Effector memory CD8-positive, alpha-beta T cell (primary cell): ENCODE measurements around the gene FZD7.

Source experiments
- ATAC-seq: fragments of 150-1000 bp; cut with Tn5 transposase; replicated peaks from 2 replicates; pipeline ENCODE4 v1.10.0; 2021; ENCODE audit warnings: mild to moderate bottlenecking, moderate library complexity
- DNase-seq, 3 experiments: peaks; one replicate each; pipeline ENCODE4 v3.0.0; 2021
- H3K27ac Mint-ChIP-seq, 2 donors: one replicate each; pipeline ENCODE4 v1.8.0; 2022; ENCODE audit warnings: mild to moderate bottlenecking in 2 of 2, mixed read lengths in 2 of 2, moderate library complexity in 2 of 2
- H3K27me3 Mint-ChIP-seq, 2 donors: one replicate each; pipeline ENCODE4 v1.8.0; 2022; ENCODE audit warnings: mixed read lengths in 2 of 2
- H3K36me3 Mint-ChIP-seq: one replicate; pipeline ENCODE4 v1.8.0; 2022; ENCODE audit warnings: mild to moderate bottlenecking, moderate library complexity, mixed read lengths; ENCODE audit not compliant: insufficient read depth
- H3K4me1 Mint-ChIP-seq, 2 donors: one replicate each; pipeline ENCODE4 v1.8.0; 2022; ENCODE audit warnings: low read depth in 2 of 2, mixed read lengths in 2 of 2
- H3K4me3 Mint-ChIP-seq, 2 donors: one replicate each; pipeline ENCODE4 v1.8.0; 2022; ENCODE audit warnings: mild to moderate bottlenecking in 2 of 2, mixed read lengths in 2 of 2, moderate library complexity in 2 of 2
- H3K9me3 Mint-ChIP-seq, 2 donors: one replicate each; pipeline ENCODE4 v1.8.0; 2022; ENCODE audit warnings: mixed read lengths in 2 of 2

The FZD7 gene

GRCh38 chr2:202001826-202002225 is 31.8 kb upstream of the FZD7 start:
- DNase-seq (no peak), ATAC-seq (no peak)
- Mint-ChIP-seq H3K27ac (no peak overlapping the region), H3K36me3 (no peaks in the 10 kb centered on the region), H3K27me3 (peaks cover 6 to 21% of the 10 kb centered on the region in 2 donors), H3K4me1 (no peaks in the 10 kb centered on the region), H3K4me3 (no peak overlapping the region), H3K9me3 (no peaks in the 10 kb centered on the region)

DNA sequence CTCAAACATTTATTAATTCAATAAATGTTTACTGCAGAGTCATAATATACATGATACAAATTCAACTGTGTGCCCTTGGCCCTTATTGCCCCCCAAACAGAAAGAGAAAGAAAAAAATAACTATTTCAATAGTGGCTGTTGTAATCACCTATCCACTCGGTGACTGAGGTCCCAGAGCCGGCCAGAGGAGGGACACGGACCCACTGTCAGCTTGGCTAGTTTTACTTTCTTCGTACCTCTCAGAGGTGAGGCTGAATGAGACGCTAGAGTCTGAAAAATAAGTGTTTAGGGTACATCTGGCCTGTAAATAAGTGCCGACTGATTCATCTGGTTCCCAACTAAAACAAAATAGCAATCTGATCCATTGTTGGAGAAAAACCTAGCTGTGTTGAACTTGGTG is 31.3 kb upstream of the FZD7 start:
- Mint-ChIP-seq H3K36me3 (no peaks in the 10 kb centered on the region), H3K4me3 (no peak overlapping the region), H3K4me1 (no peaks in the 10 kb centered on the region), H3K27ac (no peak overlapping the region), H3K9me3 (no peaks in the 10 kb centered on the region), H3K27me3 (peaks cover 6 to 25% of the 10 kb centered on the region in 2 donors)
- no peak for ATAC-seq
- DNase-seq, result no peak

DNA sequence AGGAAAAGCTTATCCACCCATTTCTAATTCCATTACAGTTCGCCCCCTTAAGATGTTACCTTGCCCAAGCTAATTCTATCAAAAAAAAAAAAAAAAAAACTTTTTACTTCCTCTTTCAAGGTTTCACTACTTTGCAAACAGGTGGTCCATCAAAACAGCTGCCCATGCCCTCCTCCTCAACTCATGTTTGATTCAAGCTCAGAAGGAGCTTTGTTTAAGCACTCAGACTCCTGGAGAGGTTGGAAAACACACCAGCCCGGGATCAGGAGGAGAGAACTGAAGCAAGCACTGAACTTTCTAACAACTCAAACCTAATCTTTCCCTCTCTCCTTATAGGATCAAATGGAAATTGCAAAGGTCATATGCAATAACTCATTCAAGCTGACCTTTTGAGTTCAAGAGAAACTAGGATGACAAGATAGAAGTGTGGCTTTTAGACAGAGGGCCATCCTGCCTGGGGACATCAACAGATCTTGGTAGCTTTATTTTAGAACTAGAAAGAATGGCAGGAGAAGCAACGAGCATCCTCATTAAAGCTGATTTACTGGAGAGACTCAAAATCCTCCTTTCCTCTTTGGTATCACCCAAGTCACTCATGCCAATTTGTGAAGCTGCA is 28.3 kb upstream of the FZD7 start:
- H3K27ac Mint-ChIP-seq, result no peak overlapping the region
- H3K4me1 Mint-ChIP-seq, result no peaks in the 10 kb centered on the region
- H3K4me3 Mint-ChIP-seq, result no peak overlapping the region
- ATAC-seq, result no peak
- DNase-seq, result no peak
- H3K9me3 Mint-ChIP-seq, result no peaks in the 10 kb centered on the region
- peaks cover 22 to 27% of the 10 kb centered on the region in 2 donors for H3K27me3 Mint-ChIP-seq
- H3K36me3 Mint-ChIP-seq, result no peaks in the 10 kb centered on the region

- H3K9me3 Mint-ChIP-seq, result no peaks in the 10 kb centered on the region
- DNase-seq (no peak), ATAC-seq (no peak)
- no peaks in the 10 kb centered on the region for H3K4me1 Mint-ChIP-seq
- H3K27ac Mint-ChIP-seq, result no peak overlapping the region
- H3K36me3 Mint-ChIP-seq, result no peaks in the 10 kb centered on the region
- peaks cover 30 to 37% of the 10 kb centered on the region in 2 donors for H3K27me3 Mint-ChIP-seq
- no peak overlapping the region for H3K4me3 Mint-ChIP-seq
Observed at GRCh38 chr2:202006301-202006700, 27.4 kb upstream of the FZD7 start.

DNA sequence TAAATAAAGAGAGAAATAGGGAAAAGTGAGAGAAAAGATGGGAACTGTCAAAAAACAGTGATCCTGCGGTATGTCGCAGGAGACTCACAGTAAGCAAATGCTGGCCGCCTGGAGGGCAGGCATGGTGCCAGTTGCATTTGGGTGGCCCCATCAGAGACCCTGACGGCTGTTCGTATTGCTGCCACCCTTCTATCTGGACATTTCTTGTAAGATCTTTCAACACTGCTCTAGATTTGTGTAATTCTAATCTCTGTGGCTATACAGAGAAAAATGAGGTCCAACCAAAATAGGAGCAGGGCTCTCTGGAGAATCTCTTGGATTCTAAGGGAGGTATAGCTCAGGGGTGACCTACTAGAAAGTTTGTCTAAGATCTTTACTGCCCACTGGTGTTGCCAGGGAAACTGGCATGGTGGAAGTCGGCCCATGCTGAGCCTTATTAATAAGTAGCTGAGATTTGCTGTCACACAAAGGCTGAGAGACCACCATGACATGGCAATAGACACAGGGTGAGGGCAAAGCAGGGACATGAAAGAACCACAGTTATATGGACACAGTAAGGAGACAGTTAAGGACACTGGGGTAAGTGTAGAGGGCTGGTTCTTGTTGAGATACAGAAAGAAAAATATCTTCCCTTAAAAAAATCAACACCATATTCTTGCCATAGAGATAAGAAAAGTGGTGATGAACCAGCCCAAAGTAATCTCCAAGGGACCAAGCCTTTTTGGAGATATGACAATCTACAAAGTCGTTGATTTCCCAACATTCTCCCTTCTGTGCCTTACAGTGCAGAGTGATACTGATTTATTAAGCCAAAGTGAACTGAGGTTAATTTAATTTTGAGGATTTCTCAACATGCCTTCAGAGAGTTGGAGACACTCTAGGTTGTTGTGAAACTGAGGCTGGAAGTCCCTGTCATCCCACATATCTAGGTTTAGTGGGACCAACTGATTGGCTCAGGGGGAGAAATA is 26.4 kb upstream of the FZD7 start:
- DNase-seq, result no peak
- Mint-ChIP-seq H3K27me3 (peaks cover 38 to 41% of the 10 kb centered on the region in 2 donors), H3K36me3 (no peaks in the 10 kb centered on the region), H3K27ac (no peak overlapping the region), H3K4me3 (no peak overlapping the region), H3K9me3 (no peaks in the 10 kb centered on the region), H3K4me1 (no peaks in the 10 kb centered on the region)
- no peak for ATAC-seq

DNA sequence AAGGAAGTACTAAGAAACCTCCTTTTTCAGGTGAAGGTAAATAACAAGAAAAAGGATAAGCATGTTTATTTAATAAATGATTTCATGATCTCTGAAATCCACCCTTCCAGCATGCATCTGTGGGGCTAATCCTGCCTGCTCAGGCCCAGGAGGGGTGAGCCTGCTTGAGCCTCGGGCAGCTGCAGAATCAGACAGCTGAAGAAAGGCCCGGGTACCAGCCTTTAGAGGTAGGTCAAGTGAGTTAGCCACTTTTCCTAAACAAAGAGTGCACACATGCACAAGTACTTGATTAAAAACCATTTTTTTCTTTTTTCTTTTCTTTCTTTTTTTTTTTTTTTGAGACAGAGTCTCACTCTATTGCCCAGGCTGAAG is 25.7 kb upstream of the FZD7 start:
- H3K4me3 Mint-ChIP-seq, result no peak overlapping the region
- H3K27me3 Mint-ChIP-seq, result peaks cover 41 to 45% of the 10 kb centered on the region in 2 donors
- no peaks in the 10 kb centered on the region for H3K9me3 Mint-ChIP-seq
- no peak for ATAC-seq
- H3K27ac Mint-ChIP-seq, result no peak overlapping the region
- DNase-seq, result no peak
- H3K36me3 Mint-ChIP-seq, result no peaks in the 10 kb centered on the region
- no peaks in the 10 kb centered on the region for H3K4me1 Mint-ChIP-seq

GRCh38 chr2:202009019-202009481 is 24.6 kb upstream of the FZD7 start:
- ATAC-seq, result no peak

GRCh38 chr2:202009581-202009980 is 24.1 kb upstream of the FZD7 start:
- no peaks in the 10 kb centered on the region for H3K9me3 Mint-ChIP-seq
- no peak overlapping the region for H3K27ac Mint-ChIP-seq
- H3K4me1 Mint-ChIP-seq, result no peaks in the 10 kb centered on the region
- H3K36me3 Mint-ChIP-seq, result no peaks in the 10 kb centered on the region
- ATAC-seq, result no peak
- H3K27me3 Mint-ChIP-seq, result peaks cover 52 to 56% of the 10 kb centered on the region in 2 donors
- DNase-seq, result no peak
- H3K4me3 Mint-ChIP-seq, result no peak overlapping the region

More at GRCh38 chr2:202009019-202009481, 24.6 kb upstream of the FZD7 start:
- no peak overlapping the region for H3K27ac Mint-ChIP-seq
- no peak overlapping the region for H3K4me3 Mint-ChIP-seq
- no peaks in the 10 kb centered on the region for H3K9me3 Mint-ChIP-seq
- peaks cover 47 to 50% of the 10 kb centered on the region in 2 donors for H3K27me3 Mint-ChIP-seq
- no peaks in the 10 kb centered on the region for H3K4me1 Mint-ChIP-seq
- DNase-seq, result no peak
- no peaks in the 10 kb centered on the region for H3K36me3 Mint-ChIP-seq

GRCh38 chr2:202014318-202014717 is 19.3 kb upstream of the FZD7 start:
- no peak overlapping the region for H3K4me3 Mint-ChIP-seq
- H3K36me3 Mint-ChIP-seq, result no peaks in the 10 kb centered on the region
- ATAC-seq (no peak), DNase-seq (no peak)
- H3K27me3 Mint-ChIP-seq, result peaks cover 60 to 71% of the 10 kb centered on the region in 2 donors
- H3K9me3 Mint-ChIP-seq, result no peaks in the 10 kb centered on the region
- no peaks in the 10 kb centered on the region for H3K4me1 Mint-ChIP-seq
- no peak overlapping the region for H3K27ac Mint-ChIP-seq

DNA sequence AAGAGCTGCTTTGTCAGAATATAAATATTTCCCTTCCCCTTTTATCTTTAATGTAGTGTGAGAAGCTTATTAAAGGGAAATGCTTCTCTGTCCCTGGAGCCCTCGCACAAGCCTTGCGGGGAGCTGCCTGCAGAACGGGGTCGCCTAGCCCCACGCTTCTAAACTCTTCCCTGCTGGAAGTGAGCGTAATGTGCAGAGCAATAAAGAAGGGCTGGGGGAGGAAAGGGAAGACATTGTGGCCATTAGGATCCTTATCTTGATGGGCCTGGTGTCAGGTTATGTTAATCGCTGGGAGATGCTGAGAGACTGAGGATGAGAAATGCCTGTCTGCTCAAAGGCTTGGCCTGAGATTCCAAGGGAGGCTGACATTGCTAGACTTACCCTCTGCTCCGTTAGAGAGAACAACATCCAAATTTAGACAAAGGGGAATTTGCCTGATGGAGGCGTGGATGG is 18.9 kb upstream of the FZD7 start:
- no peak overlapping the region for H3K4me3 Mint-ChIP-seq
- H3K27ac Mint-ChIP-seq, result no peak overlapping the region
- peaks cover 58 to 69% of the 10 kb centered on the region in 2 donors for H3K27me3 Mint-ChIP-seq
- no peaks in the 10 kb centered on the region for H3K4me1 Mint-ChIP-seq
- DNase-seq (no peak), ATAC-seq (no peak)
- H3K9me3 Mint-ChIP-seq, result no peaks in the 10 kb centered on the region
- H3K36me3 Mint-ChIP-seq, result no peaks in the 10 kb centered on the region

DNA sequence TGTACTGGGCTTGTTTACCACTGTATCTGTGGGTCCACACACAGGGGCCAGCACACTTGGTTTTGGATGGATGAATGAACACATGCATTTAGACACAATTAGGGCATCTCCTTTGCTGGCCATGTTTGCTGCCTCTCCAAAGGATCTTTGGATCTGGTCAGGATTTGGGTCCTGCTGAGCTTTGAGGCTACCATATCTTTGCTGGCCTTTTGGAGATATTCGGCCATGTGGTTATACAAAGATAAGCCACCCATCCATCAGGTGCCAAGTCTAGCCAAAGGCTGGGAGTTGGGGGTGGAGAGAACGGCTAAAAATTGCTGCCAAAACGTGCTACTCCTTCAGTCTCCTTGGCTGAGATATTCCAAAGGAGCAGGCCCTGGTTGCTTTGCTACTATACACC is 18.2 kb upstream of the FZD7 start:
- Mint-ChIP-seq H3K27ac (no peak overlapping the region), H3K36me3 (no peaks in the 10 kb centered on the region), H3K4me3 (no peak overlapping the region), H3K9me3 (no peaks in the 10 kb centered on the region), H3K27me3 (peaks cover 51 to 62% of the 10 kb centered on the region in 2 donors), H3K4me1 (no peaks in the 10 kb centered on the region)
- DNase-seq (no peak), ATAC-seq (no peak)

GRCh38 chr2:202016579-202017227 is 17.0 kb upstream of the FZD7 start:
- H3K27me3 Mint-ChIP-seq, result peaks cover 42 to 56% of the 10 kb centered on the region in 2 donors
- ATAC-seq, result no peak
- no peak overlapping the region for H3K4me3 Mint-ChIP-seq

GRCh38 chr2:202017940-202018339 is 15.7 kb upstream of the FZD7 start:
- no peak for DNase-seq
- no peak overlapping the region for H3K4me3 Mint-ChIP-seq
- no peaks in the 10 kb centered on the region for H3K36me3 Mint-ChIP-seq
- peaks cover 30 to 58% of the 10 kb centered on the region in 2 donors for H3K27me3 Mint-ChIP-seq
- no peak overlapping the region for H3K27ac Mint-ChIP-seq
- ATAC-seq, result no peak
- H3K9me3 Mint-ChIP-seq, result no peaks in the 10 kb centered on the region
- H3K4me1 Mint-ChIP-seq, result no peaks in the 10 kb centered on the region

More at GRCh38 chr2:202016579-202017227, 17.0 kb upstream of the FZD7 start:
- DNase-seq, result no peak
- Mint-ChIP-seq H3K36me3 (no peaks in the 10 kb centered on the region), H3K9me3 (no peaks in the 10 kb centered on the region), H3K27ac (no peak overlapping the region), H3K4me1 (no peaks in the 10 kb centered on the region)
